SIG-M5 (cell line): ENCODE measurements around the gene BCAP29.

Source experiments
- DNase-seq: peaks from one replicate; lab custom pipeline; 2025; lab: John Stamatoyannopoulos, UW

Gene BCAP29

GRCh38 chr7:107582875-107583274 lies 2.8 kb downstream of the BCAP29 start:
- no peak for DNase-seq

GRCh38 chr7:107584716-107585115 lies 4.7 kb downstream of the BCAP29 start:
- no peak for DNase-seq

GRCh38 chr7:107588529-107589130 lies 8.6 kb downstream of the BCAP29 start:
- no peak for DNase-seq

- no peak for DNase-seq
Measured at GRCh38 chr7:107591421-107591820, 11.4 kb downstream of the BCAP29 start.

- no peak for DNase-seq
Measured at GRCh38 chr7:107592361-107593024, 12.4 kb downstream of the BCAP29 start.

GRCh38 chr7:107593025-107593410 lies 13.0 kb downstream of the BCAP29 start:
- peak; percentile 15 for DNase-seq

- DNase-seq: no peak
Measured at GRCh38 chr7:107594961-107595737, 15.1 kb downstream of the BCAP29 start.

GRCh38 chr7:107596881-107597581 lies 17.0 kb downstream of the BCAP29 start:
- no peak for DNase-seq

- DNase-seq: no peak
Measured at GRCh38 chr7:107597582-107597916, 17.5 kb downstream of the BCAP29 start.

- no peak for DNase-seq
Measured at GRCh38 chr7:107597953-107598352, 17.9 kb downstream of the BCAP29 start.

GRCh38 chr7:107599262-107599661 lies 19.2 kb downstream of the BCAP29 start:
- DNase-seq: no peak

GRCh38 chr7:107600816-107601215 lies 20.8 kb downstream of the BCAP29 start:
- DNase-seq: no peak

GRCh38 chr7:107605218-107605815 lies 25.3 kb downstream of the BCAP29 start:
- no peak for DNase-seq

- no peak for DNase-seq
Measured at GRCh38 chr7:107606303-107606702, 26.3 kb downstream of the BCAP29 start.

GRCh38 chr7:107609811-107610261 lies 29.8 kb downstream of the BCAP29 start:
- no peak for DNase-seq

GRCh38 chr7:107610323-107610722 lies 30.3 kb downstream of the BCAP29 start:
- no peak for DNase-seq

- DNase-seq: no peak
Measured at GRCh38 chr7:107613439-107613838, 33.4 kb downstream of the BCAP29 start.

- no peak for DNase-seq
Measured at GRCh38 chr7:107613948-107614347, 33.9 kb downstream of the BCAP29 start.

GRCh38 chr7:107614425-107614824 lies 34.4 kb downstream of the BCAP29 start:
- no peak for DNase-seq

GRCh38 chr7:107615910-107616680 lies 36.0 kb downstream of the BCAP29 start:
- DNase-seq: no peak

GRCh38 chr7:107622429-107622828 lies 42.4 kb downstream of the BCAP29 start:
- peak; percentile 11 for DNase-seq
